ENCODE measurements around the gene NEUROG3.
"Not testable (repeated sequence)": the region's sequence is repeated elsewhere in the genome, so short reads cannot be mapped to it uniquely, and the experiment has no call there.

NEUROG3 gene

GRCh38 chr10:69571618-69572158, 1.5 kb downstream of the NEUROG3 start:
- DNase-seq (ENCODE audit: low read depth): no peak

- DNase-seq (ENCODE audit: low read depth): no peak
These were observed 3.0 kb downstream of the NEUROG3 start for GRCh38 chr10:69570050-69570816.

GRCh38 chr10:69569396-69569934, 3.8 kb downstream of the NEUROG3 start:
- no peak for DNase-seq (ENCODE audit: low read depth)

GRCh38 chr10:69568472-69569395, 4.5 kb downstream of the NEUROG3 start:
- DNase-seq (ENCODE audit: low read depth): no peak

GRCh38 chr10:69567920-69568319, 5.3 kb downstream of the NEUROG3 start:
- no peak for DNase-seq (ENCODE audit: low read depth)

- DNase-seq (ENCODE audit: low read depth): no peak
These were observed 10.4 kb downstream of the NEUROG3 start for GRCh38 chr10:69562731-69563254.

- no peak for DNase-seq (ENCODE audit: low read depth)
These were observed 13.7 kb downstream of the NEUROG3 start for GRCh38 chr10:69559525-69559924.

- DNase-seq (ENCODE audit: low read depth): no peak
These were observed 14.7 kb downstream of the NEUROG3 start for GRCh38 chr10:69558559-69558958.

- DNase-seq (ENCODE audit: low read depth): no peak
These were observed 18.6 kb downstream of the NEUROG3 start for GRCh38 chr10:69554611-69555010.

- DNase-seq (ENCODE audit: low read depth): no peak
These were observed 19.9 kb downstream of the NEUROG3 start for GRCh38 chr10:69553328-69553727.

GRCh38 chr10:69552268-69552667, 21.0 kb downstream of the NEUROG3 start:
- no peak for DNase-seq (ENCODE audit: low read depth)

- DNase-seq (ENCODE audit: low read depth): no peak
These were observed 23.3 kb downstream of the NEUROG3 start for GRCh38 chr10:69549959-69550358.

- DNase-seq (ENCODE audit: low read depth): no peak
These were observed 31.8 kb downstream of the NEUROG3 start for GRCh38 chr10:69541463-69541862.

GRCh38 chr10:69538461-69538860, 34.8 kb downstream of the NEUROG3 start:
- no peak for DNase-seq (ENCODE audit: low read depth)

- DNase-seq (ENCODE audit: low read depth): no peak
These were observed 35.8 kb downstream of the NEUROG3 start for GRCh38 chr10:69537449-69537848.

- not testable (repeated sequence) for DNase-seq (ENCODE audit: low read depth)
These were observed 36.7 kb downstream of the NEUROG3 start for GRCh38 chr10:69536521-69536920.

- DNase-seq (ENCODE audit: low read depth): no peak
These were observed 39.6 kb downstream of the NEUROG3 start for GRCh38 chr10:69533658-69534057.

GRCh38 chr10:69527961-69528360, 45.3 kb downstream of the NEUROG3 start:
- no peak for DNase-seq (ENCODE audit: low read depth)

Data from stimulated activated CD8-positive, alpha-beta memory T cell treated with anti-CD3 and anti-CD28 coated beads, Interleukin-12 subunit alpha, Interleukin-12 subunit beta, amount 100 ng/mL, for 4 hours (primary cell).